BLaER1 treated with 17β-estradiol and CSF1 and Interleukin-3, amounts not matched to agents 10 nM and 100 nM (cell line): Measurements from ENCODE around the gene PKMYT1.

Source experiments
- H3K27ac ChIP-seq, 11 experiments: shearing (Covaris generic); formaldehyde crosslinking; 2 replicates each; pipeline ENCODE4 v1.8.1; 2022
- H3K27me3 ChIP-seq, 11 experiments: shearing (Covaris generic); formaldehyde crosslinking; 2 replicates each; pipeline ENCODE4 v1.8.1; 2022
- H3K36me3 ChIP-seq, 11 experiments: shearing (Covaris generic); formaldehyde crosslinking; 2 replicates each; pipeline ENCODE4 v1.8.1; 2022
- H3K4me1 ChIP-seq, 10 experiments: shearing (Covaris generic); formaldehyde crosslinking; 2 replicates each; pipeline ENCODE4 v1.8.1; 2022
- H3K4me2 ChIP-seq, 11 experiments: shearing (Covaris generic); formaldehyde crosslinking; 2 replicates each; pipeline ENCODE4 v1.8.1; 2022
- H3K4me3 ChIP-seq, 10 experiments: shearing (Covaris generic); formaldehyde crosslinking; 2 replicates each; pipeline ENCODE4 v1.8.1; 2022
- H3K9ac ChIP-seq, 11 experiments: shearing (Covaris generic); formaldehyde crosslinking; 2 replicates each; pipeline ENCODE4 v1.8.1; 2022
- H3K9me3 ChIP-seq, 11 experiments: shearing (Covaris generic); formaldehyde crosslinking; replicated peaks in 1 of 11; 2 replicates each; pipeline ENCODE4 v1.8.1; 2022
- H4K20me1 ChIP-seq, 11 experiments: shearing (Covaris generic); formaldehyde crosslinking; 2 replicates each; pipeline ENCODE4 v1.8.1; 2022
- Cebpa-rat ChIP-seq, 11 experiments: shearing (Covaris generic); IDR thresholded peaks; 2 replicates each; pipeline ENCODE4 v1.8.1; 2022

PKMYT1 gene

DNA sequence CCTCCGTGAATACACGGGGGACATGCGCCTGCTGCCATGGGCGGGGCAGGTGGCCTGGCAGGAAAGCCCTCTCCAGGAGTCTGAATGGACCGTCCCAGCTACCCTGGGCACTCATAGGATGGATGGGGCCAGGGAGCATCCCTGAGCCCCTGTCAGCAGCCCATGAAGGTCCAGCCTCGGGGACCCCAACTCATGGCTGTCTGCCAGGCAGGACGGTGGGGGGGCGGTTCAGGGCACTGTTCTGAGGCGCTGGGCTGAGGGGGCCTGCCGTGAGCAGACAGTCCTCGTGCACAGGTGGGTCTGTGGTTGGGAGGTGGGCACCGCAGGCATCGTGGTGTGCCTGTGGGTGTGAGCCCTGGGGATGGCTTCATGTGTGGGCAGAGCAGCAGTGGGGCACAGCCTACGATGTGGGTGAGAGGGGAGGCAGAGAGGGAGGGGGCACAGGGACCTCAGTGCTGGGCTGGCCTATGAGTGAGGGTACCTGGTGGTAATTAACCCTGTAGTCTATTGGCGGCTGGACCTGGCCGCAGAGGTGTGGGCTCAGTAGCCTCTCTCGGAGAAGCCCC lies 6.5 kb upstream of the PKMYT1 start:
- Histone ChIP-seq H3K4me3 (no peak overlapping the region), H3K9ac (peak overlapping the region in 2 of 11 experiments; percentile 19 to 33; a peak in 3 of 22 replicates), H3K4me1 (peaks cover 15 to 39% (median 30%) of the 10 kb centered on the region in 10 experiments; a peak in 19 of 20 replicates), H3K36me3 (no peaks in the 10 kb centered on the region), H3K27me3 (peaks cover 13 to 34% (median 21%) of the 10 kb centered on the region in 11 experiments; a peak in 20 of 22 replicates), H3K4me2 (peak overlapping the region in 6 of 11 experiments; percentile 10 to 37 (median 21); a peak in 6 of 22 replicates), H3K27ac (no peak overlapping the region), H4K20me1 (peaks cover 0 to 14% (median 0%) of the 10 kb centered on the region in 11 experiments; a peak in 5 of 22 replicates), H3K9me3 (no peaks in the 10 kb centered on the region)
- TF ChIP-seq Cebpa-rat (IDR thresholded peaks at IDR 0.05), result no peak

DNA sequence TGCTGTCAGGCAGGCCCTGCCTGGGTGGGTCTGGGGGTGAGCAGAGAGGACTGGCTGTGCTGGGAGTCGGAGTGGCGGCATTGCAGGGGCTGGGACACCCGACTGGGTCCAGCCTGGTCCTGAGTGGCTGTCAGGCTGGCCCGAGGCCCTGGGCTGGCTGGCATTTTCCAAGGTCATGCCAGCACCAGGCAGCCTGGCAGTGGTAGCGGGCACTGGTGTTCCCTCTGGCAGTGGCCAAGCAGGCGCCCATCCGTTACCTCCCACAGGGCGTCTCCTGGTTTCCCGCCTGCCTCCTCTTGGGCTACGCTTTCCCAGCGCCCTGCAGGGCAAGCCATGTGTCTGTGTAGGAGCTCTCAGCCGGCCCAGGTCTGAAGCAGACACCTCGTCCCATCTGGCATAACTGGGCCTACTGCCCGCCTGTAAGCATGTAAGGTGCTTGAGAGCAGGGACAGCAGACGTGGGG lies 5.7 kb upstream of the PKMYT1 start:
- Histone ChIP-seq H3K27me3 (peaks cover 13 to 26% (median 14%) of the 10 kb centered on the region in 11 experiments; a peak in 20 of 22 replicates), H4K20me1 (peaks cover 0 to 7% (median 0%) of the 10 kb centered on the region in 11 experiments; a peak in 5 of 22 replicates), H3K9ac (peak overlapping the region in 3 of 11 experiments; percentile 1 to 33 (median 19); a peak in 3 of 22 replicates), H3K27ac (no peak overlapping the region), H3K9me3 (no peaks in the 10 kb centered on the region), H3K4me2 (peak overlapping the region in 1 of 11 experiments; percentile 21; a peak in 1 of 22 replicates), H3K4me1 (peaks cover 21 to 47% (median 38%) of the 10 kb centered on the region in 10 experiments), H3K36me3 (no peaks in the 10 kb centered on the region), H3K4me3 (no peak overlapping the region)
- no peak for TF ChIP-seq Cebpa-rat (IDR thresholded peaks at IDR 0.05)

DNA sequence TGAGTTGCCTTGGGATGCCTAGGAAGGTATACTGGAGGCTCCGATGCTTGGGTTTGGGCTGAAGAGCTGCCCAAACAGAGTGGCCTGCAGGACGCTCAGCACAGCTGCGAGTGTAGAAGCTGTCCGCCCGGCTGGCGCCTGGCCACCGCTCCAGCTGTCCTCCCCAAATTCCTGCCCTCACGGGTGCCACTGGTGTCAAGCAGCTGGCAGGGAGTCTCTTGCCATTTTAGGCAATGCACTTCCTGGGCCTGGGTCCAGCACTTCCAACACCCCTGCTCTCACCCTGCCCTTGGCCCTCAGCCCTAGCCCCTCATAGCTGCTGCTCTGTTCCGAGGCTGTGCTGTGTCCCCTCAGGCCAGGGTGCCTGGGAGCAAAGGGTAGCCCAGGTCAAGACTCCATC lies 5.2 kb upstream of the PKMYT1 start:
- Histone ChIP-seq H3K4me1 (peaks cover 23 to 51% (median 41%) of the 10 kb centered on the region in 10 experiments), H3K4me3 (no peak overlapping the region), H3K9ac (peak overlapping the region in 1 of 11 experiments; percentile 1; a peak in 1 of 22 replicates), H4K20me1 (peaks cover 0 to 3% (median 0%) of the 10 kb centered on the region in 11 experiments; a peak in 5 of 22 replicates), H3K27ac (no peak overlapping the region), H3K9me3 (no peaks in the 10 kb centered on the region), H3K4me2 (no peak overlapping the region), H3K36me3 (no peaks in the 10 kb centered on the region), H3K27me3 (peaks cover 8 to 22% (median 9%) of the 10 kb centered on the region in 11 experiments; a peak in 20 of 22 replicates)
- TF ChIP-seq Cebpa-rat (IDR thresholded peaks at IDR 0.05), result no peak

DNA sequence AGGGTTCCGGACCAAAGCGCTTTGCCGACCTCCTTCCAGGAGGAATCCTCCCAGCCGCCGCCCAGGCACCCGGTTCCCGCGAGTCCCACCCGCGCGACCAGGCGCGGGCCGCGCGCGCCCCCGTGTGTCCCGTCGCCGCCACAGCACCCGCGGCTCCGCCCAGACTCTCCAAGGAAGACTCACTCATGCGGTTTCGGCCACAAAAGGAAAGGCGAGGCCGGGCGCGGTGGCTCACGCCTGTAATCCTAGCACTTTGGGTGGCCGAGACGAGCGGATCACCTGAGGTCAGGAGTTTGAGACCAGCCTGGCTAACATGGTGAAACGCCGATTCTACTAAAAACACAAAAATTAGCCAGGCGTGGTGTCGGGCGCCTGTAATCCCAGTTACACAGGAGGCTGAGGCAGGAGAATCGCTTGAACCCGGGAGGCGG lies 3.5 kb upstream of the PKMYT1 start:
- Histone ChIP-seq H3K27ac (peak overlapping the region in 1 of 11 experiments; percentile 16; a peak in 1 of 22 replicates), H3K4me3 (peak overlapping the region in 9 of 10 experiments; percentile 29 to 55 (median 43); a peak in 12 of 20 replicates), H3K27me3 (peaks cover 0 to 4% (median 0%) of the 10 kb centered on the region in 11 experiments; a peak in 1 of 22 replicates), H3K4me2 (peak overlapping the region; percentile 75 to 99 (median 87)), H3K9me3 (no peaks in the 10 kb centered on the region), H3K9ac (peak overlapping the region; percentile 39 to 60 (median 54); a peak in 17 of 22 replicates), H3K36me3 (peaks cover 0 to 3% (median 0%) of the 10 kb centered on the region in 11 experiments; a peak in 2 of 22 replicates), H4K20me1 (peaks cover 0 to 8% (median 0%) of the 10 kb centered on the region in 11 experiments; a peak in 6 of 22 replicates), H3K4me1 (peaks cover 30 to 63% (median 52%) of the 10 kb centered on the region in 10 experiments)
- no peak for TF ChIP-seq Cebpa-rat (IDR thresholded peaks at IDR 0.05)

DNA sequence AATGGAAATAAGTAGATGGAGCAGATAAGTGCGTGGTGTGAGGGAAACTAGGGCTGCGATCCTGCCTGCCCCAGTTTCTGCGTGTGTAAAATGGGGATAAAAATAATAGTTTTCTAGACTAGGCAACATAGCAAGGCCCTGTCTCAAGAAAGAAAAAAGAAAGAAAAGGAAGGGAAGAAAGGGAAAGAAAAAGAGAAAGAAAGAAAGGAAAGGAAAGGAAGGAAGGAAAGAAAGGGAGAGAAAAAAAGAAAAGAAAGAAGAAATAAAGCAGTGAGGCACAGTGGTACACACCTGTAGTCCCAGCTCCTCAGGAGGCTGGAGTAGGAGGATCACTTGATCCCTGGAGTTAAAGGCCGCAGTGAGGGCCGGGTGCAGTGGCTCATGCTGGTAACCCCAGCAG lies 2.2 kb upstream of the PKMYT1 start:
- H3K4me3 ChIP-seq, result no peak overlapping the region
- TF ChIP-seq Cebpa-rat (IDR thresholded peaks at IDR 0.05), result no peak
- H3K4me2 ChIP-seq, result peak overlapping the region in 10 of 11 experiments; percentile 75 to 99 (median 88); a peak in 17 of 22 replicates
- no peak overlapping the region for H3K27ac ChIP-seq
- 0 out of 22 replicates have a peak, but pooled peaks cover 0 to 3% (median 0%) of the 10 kb centered on the region in 11 experiments for H3K27me3 ChIP-seq
- peaks cover 0 to 14% (median 8%) of the 10 kb centered on the region in 11 experiments; a peak in 9 of 22 replicates for H3K36me3 ChIP-seq
- H3K9me3 ChIP-seq, result no peaks in the 10 kb centered on the region
- H3K4me1 ChIP-seq, result peaks cover 30 to 74% (median 66%) of the 10 kb centered on the region in 10 experiments
- H4K20me1 ChIP-seq, result peaks cover 0 to 16% (median 10%) of the 10 kb centered on the region in 11 experiments; a peak in 14 of 22 replicates
- 0 out of 22 replicates have a peak overlapping the region, but pooled peaks of 2 of the 11 experiments have one; percentile 29 to 35 for H3K9ac ChIP-seq

DNA sequence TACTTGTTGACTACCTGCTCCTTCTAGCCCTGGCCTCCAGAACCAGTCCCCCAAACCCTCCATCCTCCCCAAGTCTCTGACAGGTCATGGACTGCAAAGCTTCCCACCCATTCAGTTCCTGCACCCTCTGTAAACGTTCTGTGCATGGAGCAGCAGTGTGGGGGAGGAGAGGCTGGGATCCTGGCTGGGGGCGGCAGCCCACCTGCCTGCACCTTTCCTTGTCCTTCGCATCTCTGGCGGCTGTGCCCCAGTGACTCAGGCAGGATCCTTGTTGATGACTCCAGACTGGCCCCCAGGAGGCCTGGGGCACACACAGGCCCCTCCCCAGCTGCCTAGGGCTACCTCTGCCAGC lies 1.6 kb upstream of the PKMYT1 start:
- Histone ChIP-seq H3K9me3 (no peaks in the 10 kb centered on the region), H4K20me1 (peaks cover 0 to 19% (median 14%) of the 10 kb centered on the region in 11 experiments; a peak in 16 of 22 replicates), H3K9ac (peak overlapping the region in 5 of 11 experiments; percentile 22 to 95 (median 91); a peak in 8 of 22 replicates), H3K4me1 (peaks cover 30 to 74% (median 71%) of the 10 kb centered on the region in 10 experiments), H3K27ac (no peak overlapping the region; a peak in 1 of 22 replicates), H3K27me3 (0 out of 22 replicates have a peak, but pooled peaks cover 0 to 3% (median 0%) of the 10 kb centered on the region in 11 experiments), H3K36me3 (peaks cover 0 to 19% (median 14%) of the 10 kb centered on the region in 11 experiments; a peak in 10 of 22 replicates), H3K4me3 (no peak overlapping the region), H3K4me2 (peak overlapping the region in 10 of 11 experiments; percentile 89 to 99 (median 96); a peak in 17 of 22 replicates)
- TF ChIP-seq Cebpa-rat (IDR thresholded peaks at IDR 0.05), result no peak

DNA sequence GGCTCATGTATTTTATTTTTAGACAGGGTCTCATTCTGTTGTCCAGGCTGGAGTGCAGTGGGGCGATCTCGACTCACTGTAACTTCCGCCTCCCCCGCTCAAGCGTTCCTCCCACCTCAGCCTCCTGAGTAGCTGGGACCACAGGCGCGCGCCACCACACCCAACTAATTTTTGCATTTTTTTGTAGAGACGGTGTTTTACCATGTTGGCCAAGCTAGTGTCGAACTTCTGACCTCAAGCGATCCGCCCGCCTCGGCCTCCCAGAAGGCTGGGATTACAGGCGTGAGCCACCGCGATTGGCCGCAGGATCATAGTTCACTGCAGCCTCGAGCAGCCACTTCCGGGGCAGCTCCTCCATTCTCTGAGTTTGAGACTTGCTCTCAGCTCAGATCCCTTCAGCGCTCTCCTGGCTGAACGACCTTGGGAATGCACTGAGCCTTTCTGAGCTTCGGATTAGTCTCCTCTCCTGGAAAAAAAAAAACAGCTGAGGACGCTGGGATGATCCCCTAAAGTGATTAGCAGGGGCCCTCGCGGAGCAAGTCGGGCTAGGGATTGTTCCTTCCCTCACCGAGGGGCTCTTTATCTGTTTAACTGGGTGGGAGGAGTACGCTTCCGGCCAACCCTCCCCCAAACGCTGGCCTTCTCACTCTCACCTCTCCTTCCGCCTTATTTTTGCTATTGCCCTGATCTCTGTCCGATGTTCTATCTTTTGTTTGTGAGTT lies 1.1 kb upstream of the PKMYT1 start:
- Histone ChIP-seq H3K27me3 (0 out of 22 replicates have a peak, but pooled peaks cover 0 to 3% (median 0%) of the 10 kb centered on the region in 11 experiments), H3K9ac (peak overlapping the region; percentile 86 to 95 (median 92)), H3K4me2 (peak overlapping the region; percentile 89 to 99 (median 96)), H3K27ac (peak overlapping the region; percentile 83 to 96 (median 94); a peak in 19 of 22 replicates), H3K9me3 (no peaks in the 10 kb centered on the region), H3K4me1 (peaks cover 30 to 75% (median 73%) of the 10 kb centered on the region in 10 experiments), H3K4me3 (peak overlapping the region; percentile 61 to 94 (median 86); a peak in 18 of 20 replicates), H3K36me3 (peaks cover 0 to 25% (median 19%) of the 10 kb centered on the region in 11 experiments; a peak in 10 of 22 replicates), H4K20me1 (peaks cover 0 to 25% (median 19%) of the 10 kb centered on the region in 11 experiments; a peak in 17 of 22 replicates)
- no peak for TF ChIP-seq Cebpa-rat (IDR thresholded peaks at IDR 0.05)

DNA sequence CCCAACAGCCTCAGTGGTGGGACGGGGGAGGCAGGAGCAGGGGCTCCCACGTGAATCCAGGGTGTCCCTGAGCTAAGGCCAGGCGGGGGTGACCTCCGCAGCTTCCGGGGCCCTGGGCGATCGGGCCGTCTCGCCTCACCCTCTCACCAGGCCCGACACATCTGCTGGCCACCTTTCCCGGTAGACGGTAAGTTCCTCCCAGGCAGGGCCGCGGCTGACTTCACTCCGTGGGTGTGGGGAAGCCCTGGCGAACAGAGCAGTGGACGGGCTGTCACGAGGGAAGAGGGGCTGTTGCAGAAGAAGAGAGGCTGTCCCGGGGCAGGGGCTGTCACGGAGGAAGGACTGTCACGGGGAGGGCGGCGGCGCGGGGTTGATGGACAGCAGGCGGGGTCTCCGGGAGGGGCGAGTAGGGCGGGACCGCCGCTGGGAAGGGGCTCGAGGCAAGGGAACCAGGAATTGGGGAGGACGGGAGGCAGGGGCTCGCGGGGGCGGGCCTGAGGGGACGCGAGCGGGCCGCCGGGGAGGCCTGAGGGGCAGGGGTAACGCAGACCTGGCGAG lies 498 bp downstream of the PKMYT1 start:
- Histone ChIP-seq H3K9me3 (no peaks in the 10 kb centered on the region), H3K27ac (peak overlapping the region in 10 of 11 experiments; percentile 87 to 96 (median 94); a peak in 20 of 22 replicates), H3K36me3 (peaks cover 0 to 41% (median 34%) of the 10 kb centered on the region in 11 experiments; a peak in 12 of 22 replicates), H3K4me1 (peaks cover 41 to 91% (median 88%) of the 10 kb centered on the region in 10 experiments), H3K9ac (peak overlapping the region; percentile 86 to 95 (median 92)), H3K4me2 (peak overlapping the region; percentile 89 to 99 (median 95)), H3K27me3 (0 out of 22 replicates have a peak, but pooled peaks cover 0 to 3% (median 0%) of the 10 kb centered on the region in 11 experiments), H3K4me3 (peak overlapping the region; percentile 61 to 94 (median 86)), H4K20me1 (peaks cover 0 to 40% (median 35%) of the 10 kb centered on the region in 11 experiments; a peak in 17 of 22 replicates)
- no peak for TF ChIP-seq Cebpa-rat (IDR thresholded peaks at IDR 0.05)
